ENCODE data around the gene ARHGAP15. TPM values are rescaled to one million over a fixed set of nuclear protein-coding genes. Genes with fewer than 3 reads are reported as not detected.
"Not testable (repeated sequence)": the region's sequence is repeated elsewhere in the genome, so short reads cannot be mapped to it uniquely, and the experiment has no call there.

Gene ARHGAP15
- total RNA-seq, 1 experiment from 2014 or later = not detected

DNA sequence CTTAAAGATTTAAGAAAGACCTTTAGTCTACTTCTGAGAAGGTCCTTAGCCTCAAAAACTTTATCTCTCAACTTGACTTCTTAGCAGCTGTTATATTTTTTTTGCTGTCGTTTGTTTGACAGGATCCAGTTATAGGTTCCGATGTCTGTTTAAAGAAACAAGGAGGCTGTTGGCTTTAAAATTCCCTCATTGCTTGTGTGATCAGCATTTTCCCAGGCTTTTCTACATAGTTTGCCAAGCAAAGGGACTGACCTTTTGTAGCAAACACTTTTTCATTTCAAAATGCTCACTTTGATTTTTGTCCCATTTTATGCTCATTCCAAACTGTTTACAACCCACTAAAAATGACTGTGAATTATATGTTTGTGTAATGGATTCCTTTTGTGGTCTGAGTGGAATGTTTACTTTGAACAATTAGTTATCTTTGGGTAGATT, 394.9 kb downstream of the ARHGAP15 start:
- DNase-seq (ENCODE audit: low read depth in 1 of 2, low spot score in 2 of 2) = peak in 1 of 2 experiments; percentile 55
- H3K27ac ChIP-seq = peak overlapping the region; percentile 72
- H3K36me3 ChIP-seq = no peaks in the 10 kb centered on the region
- H3K4me3 ChIP-seq = no peak overlapping the region
- H3K27me3 ChIP-seq (replicated peaks) = no peaks in the 10 kb centered on the region
- no peaks in the 10 kb centered on the region for H3K9me3 ChIP-seq (replicated peaks)
- peaks cover 28% of the 10 kb centered on the region for H3K4me1 ChIP-seq (replicated peaks)

DNA sequence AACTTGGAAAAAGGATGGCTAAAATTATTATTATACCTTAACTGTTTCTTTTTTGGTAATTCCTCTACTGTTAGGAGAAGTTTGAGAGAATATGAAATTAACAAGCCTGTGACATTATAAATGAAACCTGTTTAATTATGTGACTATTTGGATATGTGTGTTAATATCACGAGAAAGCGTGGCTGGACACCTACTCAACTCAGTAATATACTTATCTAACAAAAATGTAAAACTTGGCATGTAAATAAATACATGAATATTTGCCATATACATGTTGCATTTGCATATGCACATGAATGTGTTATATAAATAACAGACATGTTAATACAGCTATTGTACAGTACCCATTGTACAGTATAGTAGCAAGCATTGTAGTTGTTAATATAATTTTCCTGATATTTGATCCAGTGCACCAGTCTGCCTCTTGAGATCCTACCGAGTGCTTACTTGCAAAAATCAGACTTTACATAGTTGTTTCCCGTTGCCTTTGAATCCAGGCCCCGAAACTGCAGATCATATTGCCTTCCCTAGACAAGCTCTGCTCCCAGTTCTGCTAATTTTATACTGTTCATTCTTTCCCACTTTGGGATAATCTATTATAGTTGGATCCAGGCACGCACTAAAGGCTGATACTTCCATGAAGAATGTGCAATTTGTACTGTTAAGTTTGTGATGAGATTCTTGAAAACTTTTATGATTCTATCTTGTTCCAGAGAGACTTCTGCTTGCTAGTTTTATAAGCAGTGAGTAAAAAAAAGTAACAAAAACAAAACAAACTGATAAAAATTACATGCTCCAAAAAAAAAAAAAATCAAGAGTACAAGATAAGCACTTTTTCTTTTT, 395.6 kb downstream of the ARHGAP15 start:
- DNase-seq (ENCODE audit: low read depth in 1 of 2, low spot score in 2 of 2) = no peak
- no peaks in the 10 kb centered on the region for H3K36me3 ChIP-seq
- H3K27me3 ChIP-seq (replicated peaks) = no peaks in the 10 kb centered on the region
- H3K9me3 ChIP-seq (replicated peaks) = no peaks in the 10 kb centered on the region
- H3K4me3 ChIP-seq = no peak overlapping the region
- peak overlapping the region; percentile 72 for H3K27ac ChIP-seq
- peaks cover 28% of the 10 kb centered on the region for H3K4me1 ChIP-seq (replicated peaks)

DNA sequence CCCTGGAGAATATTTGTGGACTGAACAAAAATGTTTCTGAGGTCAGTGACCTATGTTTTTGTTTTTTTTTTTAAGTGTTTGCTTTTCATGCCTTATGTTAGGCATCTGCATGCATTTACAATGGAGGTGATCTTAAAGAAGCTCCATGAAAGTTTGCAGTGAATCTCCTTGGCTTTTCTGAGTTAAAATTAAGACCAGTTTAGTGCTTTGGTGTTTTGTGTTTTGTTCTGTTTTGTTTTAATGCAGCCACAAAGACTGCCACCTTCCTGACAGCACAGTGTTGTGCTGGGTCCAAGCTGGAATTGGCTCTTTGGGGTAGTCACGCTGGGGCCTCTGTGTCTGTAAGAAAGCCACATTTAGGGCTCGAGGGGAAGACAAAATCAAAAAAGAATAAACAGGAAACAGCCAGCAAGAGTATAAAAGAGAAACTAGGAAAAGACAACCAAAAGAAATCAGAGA, 396.2 kb downstream of the ARHGAP15 start:
- peak overlapping the region; percentile 72 for H3K27ac ChIP-seq
- H3K4me1 ChIP-seq (replicated peaks) = peaks cover 28% of the 10 kb centered on the region
- no peak overlapping the region for H3K4me3 ChIP-seq
- no peaks in the 10 kb centered on the region for H3K9me3 ChIP-seq (replicated peaks)
- H3K27me3 ChIP-seq (replicated peaks) = no peaks in the 10 kb centered on the region
- no peaks in the 10 kb centered on the region for H3K36me3 ChIP-seq
- DNase-seq (ENCODE audit: low read depth in 1 of 2, low spot score in 2 of 2) = peak; percentile 49 to 66

GRCh38 chr2:143526498-143526897, 397.3 kb downstream of the ARHGAP15 start:
- DNase-seq (ENCODE audit: low read depth in 1 of 2, low spot score in 2 of 2) = no peak
- peaks cover 28% of the 10 kb centered on the region for H3K4me1 ChIP-seq (replicated peaks)

GRCh38 chr2:143528021-143528420, 398.8 kb downstream of the ARHGAP15 start:
- Histone ChIP-seq H3K9me3 (replicated peaks) (no peaks in the 10 kb centered on the region), H3K27ac (no peak overlapping the region), H3K4me3 (no peak overlapping the region), H3K4me1 (replicated peaks) (peaks cover 28% of the 10 kb centered on the region), H3K36me3 (no peaks in the 10 kb centered on the region), H3K27me3 (replicated peaks) (no peaks in the 10 kb centered on the region)
- no peak for DNase-seq (ENCODE audit: low read depth in 1 of 2, low spot score in 2 of 2)

More at GRCh38 chr2:143526498-143526897, 397.3 kb downstream of the ARHGAP15 start:
- no peak overlapping the region for H3K27ac ChIP-seq
- H3K4me3 ChIP-seq = no peak overlapping the region
- H3K36me3 ChIP-seq = no peaks in the 10 kb centered on the region
- no peaks in the 10 kb centered on the region for H3K27me3 ChIP-seq (replicated peaks)
- no peaks in the 10 kb centered on the region for H3K9me3 ChIP-seq (replicated peaks)

DNA sequence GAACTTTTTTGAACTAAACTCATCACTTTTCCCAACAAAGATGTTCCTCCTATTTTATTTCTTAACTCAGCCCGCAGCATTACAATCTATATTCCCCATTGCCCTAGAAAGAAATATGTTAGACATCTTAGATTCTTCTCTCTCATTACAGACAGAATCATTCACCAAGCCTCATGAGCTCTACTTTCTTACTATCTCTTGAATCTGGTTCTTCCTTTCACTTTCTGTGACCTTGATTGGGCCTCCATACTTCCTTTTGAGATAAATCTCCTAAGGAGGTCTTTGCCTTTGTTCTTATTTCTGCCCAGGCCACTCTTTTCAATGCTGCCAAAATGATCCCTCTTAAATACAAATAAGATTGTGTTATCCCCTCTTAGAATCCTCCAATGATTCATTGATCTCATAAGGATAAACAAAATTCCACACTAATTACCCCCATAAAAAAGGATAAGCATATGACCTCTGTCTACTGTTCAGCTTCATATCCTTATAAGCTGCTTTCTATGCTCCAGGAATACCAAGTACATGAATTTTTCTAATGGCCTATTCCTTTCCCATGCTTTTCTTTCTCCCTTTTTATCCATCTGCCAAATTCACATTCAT, 400.0 kb downstream of the ARHGAP15 start:
- Histone ChIP-seq H3K9me3 (replicated peaks) (no peaks in the 10 kb centered on the region), H3K4me1 (replicated peaks) (peaks cover 22% of the 10 kb centered on the region), H3K27me3 (replicated peaks) (no peaks in the 10 kb centered on the region), H3K36me3 (no peaks in the 10 kb centered on the region), H3K4me3 (no peak overlapping the region), H3K27ac (no peak overlapping the region)
- DNase-seq (ENCODE audit: low read depth in 1 of 2, low spot score in 2 of 2) = no peak

- no peaks in the 10 kb centered on the region for H3K27me3 ChIP-seq (replicated peaks)
- no peak for DNase-seq (ENCODE audit: low read depth in 1 of 2, low spot score in 2 of 2)
- H3K36me3 ChIP-seq = no peaks in the 10 kb centered on the region
- H3K9me3 ChIP-seq (replicated peaks) = no peaks in the 10 kb centered on the region
- H3K27ac ChIP-seq = no peak overlapping the region
- H3K4me1 ChIP-seq (replicated peaks) = peaks cover 8% of the 10 kb centered on the region
- H3K4me3 ChIP-seq = no peak overlapping the region
Observed at GRCh38 chr2:143530758-143531157, 401.5 kb downstream of the ARHGAP15 start.

- H3K36me3 ChIP-seq = no peaks in the 10 kb centered on the region
- no peak for DNase-seq (ENCODE audit: low read depth in 1 of 2, low spot score in 2 of 2)
- no peaks in the 10 kb centered on the region for H3K9me3 ChIP-seq (replicated peaks)
- no peaks in the 10 kb centered on the region for H3K27me3 ChIP-seq (replicated peaks)
- no peaks in the 10 kb centered on the region for H3K4me1 ChIP-seq (replicated peaks)
- H3K27ac ChIP-seq = no peak overlapping the region
- no peak overlapping the region for H3K4me3 ChIP-seq
Observed at GRCh38 chr2:143532061-143532460, 402.8 kb downstream of the ARHGAP15 start.

- no peak for DNase-seq (ENCODE audit: low read depth in 1 of 2, low spot score in 2 of 2)
- Histone ChIP-seq H3K4me1 (replicated peaks) (no peaks in the 10 kb centered on the region), H3K27ac (no peak overlapping the region), H3K4me3 (no peak overlapping the region), H3K9me3 (replicated peaks) (no peaks in the 10 kb centered on the region), H3K36me3 (no peaks in the 10 kb centered on the region), H3K27me3 (replicated peaks) (no peaks in the 10 kb centered on the region)
Observed at GRCh38 chr2:143533846-143534245, 404.6 kb downstream of the ARHGAP15 start.

GRCh38 chr2:143535802-143536201, 406.6 kb downstream of the ARHGAP15 start:
- DNase-seq (ENCODE audit: low read depth in 1 of 2, low spot score in 2 of 2) = no peak
- Histone ChIP-seq H3K27me3 (replicated peaks) (no peaks in the 10 kb centered on the region), H3K9me3 (replicated peaks) (no peaks in the 10 kb centered on the region), H3K4me1 (replicated peaks) (no peaks in the 10 kb centered on the region), H3K4me3 (no peak overlapping the region), H3K27ac (no peak overlapping the region), H3K36me3 (no peaks in the 10 kb centered on the region)

DNA sequence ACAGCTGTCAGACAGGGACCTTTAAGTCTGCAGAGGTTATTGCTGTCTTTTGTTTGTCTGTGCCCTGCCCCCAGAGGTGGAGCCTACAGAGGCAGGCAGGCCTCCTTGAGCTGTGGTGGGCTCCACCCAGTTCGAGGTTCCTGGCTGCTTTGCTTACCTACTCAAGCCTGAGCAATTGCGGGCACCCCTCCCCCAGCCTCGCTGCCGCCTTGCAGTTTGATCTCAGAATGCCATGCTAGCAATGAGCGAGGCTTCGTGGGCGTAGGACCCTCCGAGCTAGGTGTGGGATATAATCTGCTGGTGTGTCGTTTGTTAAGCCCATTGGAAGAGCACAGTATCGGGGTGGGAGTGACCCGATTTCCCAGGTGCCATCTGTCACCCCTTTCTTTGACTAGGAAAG, 412.7 kb downstream of the ARHGAP15 start:
- DNase-seq (ENCODE audit: low read depth in 1 of 2, low spot score in 2 of 2); H3K4me3 ChIP-seq; H3K9me3 ChIP-seq (replicated peaks); H3K36me3 ChIP-seq; H3K27me3 ChIP-seq (replicated peaks); H3K27ac ChIP-seq: not testable (repeated sequence)
- peaks cover 17% of the 10 kb centered on the region for H3K4me1 ChIP-seq (replicated peaks)

DNA sequence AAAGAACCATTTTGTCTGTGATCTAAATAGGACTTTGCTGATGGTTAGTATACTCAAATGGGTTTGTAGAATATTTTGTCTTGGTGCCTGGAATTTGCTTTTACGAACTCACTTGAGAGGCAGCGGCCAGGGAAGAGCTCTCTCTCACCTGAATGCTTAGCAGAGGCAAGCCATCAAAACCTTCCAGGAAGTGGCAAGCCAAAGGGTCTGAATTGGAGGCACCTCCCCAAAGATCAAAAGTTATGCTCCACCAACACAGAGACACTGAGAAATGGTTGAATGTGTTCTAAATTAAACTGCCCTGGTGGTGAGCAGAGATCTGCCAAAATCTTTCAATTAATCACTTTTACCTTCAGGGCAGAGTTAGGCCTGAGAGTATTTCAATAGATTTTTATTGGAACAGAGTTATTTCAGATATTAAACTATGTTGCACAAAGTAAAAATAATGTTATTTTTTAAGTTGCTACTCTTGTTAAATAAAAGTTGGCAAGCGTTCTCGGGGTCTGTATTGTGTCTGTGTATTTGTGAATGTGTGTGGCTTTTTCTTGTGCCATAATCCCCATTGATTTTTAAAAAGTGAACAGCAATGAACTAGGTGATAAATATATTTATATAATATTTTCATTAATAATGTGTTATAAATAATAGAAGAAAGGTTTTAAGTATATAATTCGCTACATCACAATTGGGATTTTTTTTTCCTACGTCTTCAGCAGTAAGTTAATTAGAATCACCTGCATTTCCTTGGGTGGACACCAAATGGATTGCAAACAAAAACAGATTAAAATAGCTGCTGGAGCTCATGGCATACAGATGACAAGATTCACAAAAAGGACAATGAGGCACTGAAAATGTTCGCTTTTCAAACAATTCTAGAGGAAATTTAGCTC, 416.1 kb downstream of the ARHGAP15 start:
- Histone ChIP-seq H3K9me3 (replicated peaks) (no peaks in the 10 kb centered on the region), H3K36me3 (no peaks in the 10 kb centered on the region), H3K4me3 (no peak overlapping the region), H3K27ac (peak overlapping the region; percentile 89), H3K27me3 (replicated peaks) (no peaks in the 10 kb centered on the region), H3K4me1 (replicated peaks) (peaks cover 17% of the 10 kb centered on the region)
- DNase-seq (ENCODE audit: low read depth in 1 of 2, low spot score in 2 of 2) = no peak

- peak in 1 of 2 experiments; percentile 69 for DNase-seq (ENCODE audit: low read depth in 1 of 2, low spot score in 2 of 2)
- peaks cover 17% of the 10 kb centered on the region for H3K4me1 ChIP-seq (replicated peaks)
- no peak overlapping the region for H3K4me3 ChIP-seq
- peak overlapping the region; percentile 89 for H3K27ac ChIP-seq
- no peaks in the 10 kb centered on the region for H3K27me3 ChIP-seq (replicated peaks)
- H3K9me3 ChIP-seq (replicated peaks) = no peaks in the 10 kb centered on the region
- H3K36me3 ChIP-seq = no peaks in the 10 kb centered on the region
Observed at GRCh38 chr2:143545949-143546255, 416.7 kb downstream of the ARHGAP15 start.

DNA sequence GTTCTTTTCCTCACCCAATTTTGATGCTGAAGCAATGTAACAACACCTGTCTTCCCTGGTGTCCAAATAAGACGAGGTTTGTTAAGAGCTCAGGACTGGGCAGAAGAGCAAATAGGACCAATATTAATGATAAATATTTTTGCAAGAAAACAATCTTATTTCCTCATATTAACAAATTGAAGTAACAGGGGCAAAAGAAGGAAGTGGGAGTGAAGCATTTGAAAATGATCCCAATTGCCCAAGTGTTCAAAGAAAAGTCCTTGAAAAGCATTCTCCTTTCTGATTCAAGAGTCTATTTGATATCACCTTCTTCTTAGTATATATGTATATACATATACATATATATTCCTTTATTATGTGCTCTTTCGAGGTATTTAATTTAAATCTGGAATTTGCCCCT, 418.8 kb downstream of the ARHGAP15 start:
- no peaks in the 10 kb centered on the region for H3K36me3 ChIP-seq
- H3K9me3 ChIP-seq (replicated peaks) = no peaks in the 10 kb centered on the region
- DNase-seq (ENCODE audit: low read depth in 1 of 2, low spot score in 2 of 2) = no peak
- H3K4me1 ChIP-seq (replicated peaks) = peaks cover 24% of the 10 kb centered on the region
- H3K27ac ChIP-seq = no peak overlapping the region
- H3K4me3 ChIP-seq = no peak overlapping the region
- no peaks in the 10 kb centered on the region for H3K27me3 ChIP-seq (replicated peaks)
